Suprapubic skin (tissue), 4 donors: ENCODE data around the gene SEC63. TPM values are rescaled to one million over a fixed set of nuclear protein-coding genes. Genes with fewer than 3 reads are reported as not detected.
A peak's percentile ranks its signal among the peaks of the same experiment; 100 is the strongest.

Experiments
- DNase-seq, 2 donors: peaks; one replicate each; pipeline ENCODE4 v3.0.0-alpha.2; 2019; ENCODE audit warnings: low spot score in 2 of 2
- H3K27ac ChIP-seq: fragments of 200-600 bp; sonication (generic); one replicate; pipeline ENCODE4 v1.5.1; 2019
- H3K27me3 ChIP-seq: fragments of 200-600 bp; sonication (generic); one replicate; pipeline ENCODE4 v1.5.1; 2019
- H3K36me3 ChIP-seq: fragments of 200-600 bp; sonication (generic); one replicate; pipeline ENCODE4 v1.5.1; 2019
- H3K4me1 ChIP-seq: fragments of 200-600 bp; sonication (generic); one replicate; pipeline ENCODE4 v1.5.1; 2019
- H3K4me3 ChIP-seq: fragments of 200-600 bp; sonication (generic); one replicate; pipeline ENCODE4 v1.5.1; 2019; ENCODE audit warnings: mild to moderate bottlenecking
- H3K9me3 ChIP-seq: fragments of 200-600 bp; sonication (generic); one replicate; pipeline ENCODE4 v1.5.1; 2019
- CTCF ChIP-seq, 2 donors: fragments of 200-600 bp in 1 of 2; fragments of 450-650 bp in 1 of 2; sonication (generic) in 1 of 2; IDR thresholded peaks; one replicate each; pipeline ENCODE4 v1.5.1; 2016 to 2019; ENCODE audit warnings: antibody characterized with exemption in 2 of 2, mild to moderate bottlenecking in 1 of 2, moderate library complexity in 1 of 2
- EP300 ChIP-seq: sonication (generic); formaldehyde crosslinking; IDR thresholded peaks from one replicate; pipeline ENCODE4 v1.6.1; 2017; ENCODE audit warnings: antibody characterized with exemption
- POLR2A ChIP-seq, 2 donors: fragments of 450-650 bp; IDR thresholded peaks; one replicate each; pipeline ENCODE4 v1.6.1; 2017; ENCODE audit warnings: antibody characterized with exemption in 2 of 2, mild to moderate bottlenecking in 2 of 2, moderate library complexity in 2 of 2
- POLR2AphosphoS5 ChIP-seq, 3 donors: sonication (generic); formaldehyde crosslinking; IDR thresholded peaks; one replicate each; pipeline ENCODE4 v1.6.1; 2017; ENCODE audit warnings: antibody characterized with exemption in 3 of 3
- WGBS: methylation state at CpG from one replicate; pipeline ENCODE4 v1.1.5; 2018; 5-methylcytosine and 5-hydroxymethylcytosine counted together
- total RNA-seq, 4 donors: library from RNA; depleted of rRNA; stranded (reverse); fragments of >200 nt; gene quantifications; one replicate each; pipeline ENCODE4 v1.1.0, GENCODE V29; 2016

Gene SEC63
- total RNA-seq, 4 donors from 2014 or later, result 31.6 to 54.1 (median 42.4) TPM

DNA sequence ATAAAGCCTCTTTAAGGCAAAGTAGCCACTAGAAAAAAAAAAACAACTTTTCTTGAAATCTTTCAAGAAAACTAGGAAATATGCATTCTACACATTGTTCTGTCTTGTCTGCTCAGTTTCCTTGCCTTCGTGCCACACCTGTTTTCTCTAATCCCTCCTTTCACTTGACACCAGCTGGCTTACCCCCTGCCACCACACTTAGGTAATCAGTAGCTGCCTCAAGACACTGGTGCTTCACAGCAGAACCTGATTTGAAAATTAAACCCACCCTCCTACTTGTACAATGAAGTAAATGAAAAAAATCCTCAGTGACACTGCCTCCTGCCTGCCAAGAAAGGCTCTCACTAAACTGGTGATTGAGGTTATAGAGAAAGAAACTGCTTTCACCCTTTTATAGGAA, 88.1 kb downstream of the SEC63 start:
- Histone ChIP-seq H3K4me1 (no peaks in the 10 kb centered on the region), H3K27me3 (no peaks in the 10 kb centered on the region), H3K4me3 (no peak overlapping the region), H3K9me3 (no peaks in the 10 kb centered on the region), H3K36me3 (peaks cover 33% of the 10 kb centered on the region), H3K27ac (no peak overlapping the region)
- TF ChIP-seq EP300 (no peak), POLR2AphosphoS5 (IDR thresholded peaks at IDR 0.05) (no peak), CTCF (IDR thresholded peaks at IDR 0.05) (no peak), POLR2A (IDR thresholded peaks at IDR 0.05) (no peak)
- no peak for DNase-seq
- 0% methylated on average over 1 of the region's 1 CpG for WGBS

DNA sequence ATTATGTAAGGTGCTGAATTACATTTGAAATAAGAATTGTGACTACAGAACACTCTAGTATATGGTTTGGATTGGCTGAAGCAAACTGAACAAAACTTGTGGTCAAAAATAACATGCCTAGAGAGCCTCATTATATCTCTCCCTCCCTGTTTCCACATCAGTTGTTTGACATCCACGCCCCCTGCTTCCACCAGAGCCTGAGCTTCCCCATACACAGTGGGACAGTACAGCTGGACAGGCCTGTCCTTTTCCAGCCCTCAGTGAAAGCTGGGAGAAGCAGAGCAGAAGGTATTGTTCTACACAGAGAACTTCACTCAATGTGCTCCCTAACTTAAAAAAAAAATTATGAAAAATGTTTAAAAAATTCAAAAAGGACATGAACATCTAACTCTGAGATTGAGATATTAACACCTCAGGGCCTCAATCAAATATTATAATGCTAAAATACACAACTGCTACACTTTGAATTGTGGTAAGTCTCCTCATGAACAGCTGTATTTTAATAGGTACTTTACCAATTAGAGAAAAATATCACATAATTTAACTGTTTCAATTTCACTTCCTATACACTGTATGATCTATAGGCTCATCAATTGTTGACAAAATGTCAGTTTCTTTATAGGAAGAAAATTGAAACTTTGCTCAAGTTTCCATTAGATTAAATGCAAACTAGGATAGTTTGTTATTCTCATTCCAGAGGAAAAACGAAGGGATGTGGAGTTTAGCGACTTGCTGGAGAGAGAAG, 89.0 kb downstream of the SEC63 start:
- Histone ChIP-seq H3K36me3 (peaks cover 28% of the 10 kb centered on the region), H3K27me3 (no peaks in the 10 kb centered on the region)
- 58% methylated on average over 3 of the region's 3 CpGs for WGBS

DNA sequence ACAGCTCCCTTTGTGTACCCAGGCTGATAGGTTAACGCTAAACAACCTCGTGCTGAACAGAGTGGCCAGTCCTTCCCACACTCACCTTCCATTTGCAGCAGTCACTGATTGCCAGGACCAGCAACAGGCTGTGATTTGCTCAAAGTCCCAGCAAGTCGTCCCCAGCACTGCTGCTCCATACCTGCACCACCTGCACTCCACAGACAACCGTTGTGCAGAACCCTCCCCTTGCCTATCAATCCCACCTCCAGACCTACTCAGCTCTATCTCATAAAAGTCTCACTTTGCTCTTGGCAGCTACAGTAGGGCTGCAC, 90.7 kb downstream of the SEC63 start:
- no peaks in the 10 kb centered on the region for H3K9me3 ChIP-seq
- H3K27ac ChIP-seq, result no peak overlapping the region
- TF ChIP-seq EP300, result no peak
- TF ChIP-seq CTCF (IDR thresholded peaks at IDR 0.05), result no peak
- TF ChIP-seq POLR2AphosphoS5 (IDR thresholded peaks at IDR 0.05), result no peak
- no peak for TF ChIP-seq POLR2A (IDR thresholded peaks at IDR 0.05)
- no peaks in the 10 kb centered on the region for H3K4me1 ChIP-seq
- 29% methylated on average over 4 of the region's 4 CpGs for WGBS
- no peak overlapping the region for H3K4me3 ChIP-seq
- DNase-seq, result no peak
- H3K36me3 ChIP-seq, result peaks cover 22% of the 10 kb centered on the region
- no peaks in the 10 kb centered on the region for H3K27me3 ChIP-seq

More for the DNA sequence above, 89.0 kb downstream of the SEC63 start:
- H3K9me3 ChIP-seq, result no peaks in the 10 kb centered on the region
- H3K4me1 ChIP-seq, result no peaks in the 10 kb centered on the region
- TF ChIP-seq CTCF (IDR thresholded peaks at IDR 0.05) (no peak), EP300 (no peak), POLR2AphosphoS5 (IDR thresholded peaks at IDR 0.05) (no peak), POLR2A (IDR thresholded peaks at IDR 0.05) (no peak)
- H3K27ac ChIP-seq, result no peak overlapping the region
- DNase-seq, result no peak
- no peak overlapping the region for H3K4me3 ChIP-seq

DNA sequence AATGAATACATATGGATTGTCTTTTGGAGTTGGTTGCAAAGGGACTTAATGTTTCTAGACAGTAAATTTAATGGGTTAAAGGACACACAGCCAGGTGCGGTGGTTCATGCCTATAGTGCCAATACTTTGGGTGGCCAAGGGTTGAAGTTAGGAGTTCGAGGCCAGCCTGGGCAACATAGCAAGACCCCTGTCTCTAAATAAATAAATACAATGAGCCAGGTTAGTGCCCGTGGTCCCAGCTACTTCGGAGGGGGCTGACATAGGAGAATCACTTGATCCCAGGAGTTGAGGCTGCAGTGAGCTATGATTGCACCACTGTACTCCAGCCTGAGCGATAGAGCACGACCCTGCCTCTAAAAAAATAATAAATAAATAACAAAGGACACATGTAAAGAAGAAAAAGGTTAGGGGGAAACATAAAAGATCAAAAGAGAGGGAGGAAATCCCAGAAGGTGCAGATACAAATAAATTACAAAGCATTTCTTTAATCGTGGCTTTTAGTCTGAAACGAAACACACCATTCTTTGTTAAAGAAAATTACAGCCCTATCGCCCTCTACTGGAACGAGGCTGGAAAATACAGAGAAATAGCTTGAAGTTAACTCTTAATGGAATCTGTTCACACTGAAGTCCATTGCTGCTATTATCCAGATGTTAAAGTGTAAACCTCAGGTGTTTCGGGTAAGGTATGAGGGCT, 91.3 kb downstream of the SEC63 start:
- 52% methylated on average over 11 of the region's 11 CpGs for WGBS
- DNase-seq, result no peak
- Histone ChIP-seq H3K27me3 (no peaks in the 10 kb centered on the region), H3K36me3 (peaks cover 17% of the 10 kb centered on the region), H3K27ac (no peak overlapping the region), H3K9me3 (no peaks in the 10 kb centered on the region), H3K4me1 (no peaks in the 10 kb centered on the region), H3K4me3 (no peak overlapping the region)
- TF ChIP-seq POLR2A (IDR thresholded peaks at IDR 0.05) (no peak), EP300 (no peak), CTCF (IDR thresholded peaks at IDR 0.05) (peak in 1 of 2 donors; percentile 32), POLR2AphosphoS5 (IDR thresholded peaks at IDR 0.05) (no peak)
